Fibroblast of lung (primary cell): ENCODE results near the gene IGLL1. TPM values are rescaled to one million over a fixed set of nuclear protein-coding genes. Genes with fewer than 3 reads are reported as not detected.

ENCODE experiments used
- DNase-seq, 2 donors: peaks; one replicate each; pipeline versions ENCODE4 v3.0.0 to v3.0.0-alpha.2; 2010; ENCODE audit warnings: low read depth in 2 of 2
- H2AFZ ChIP-seq: 2 replicates; pipeline ENCODE4 v1.5.1; 2012; ENCODE audit warnings: low read length, control low read depth, inconsistent platforms
- H3K27ac ChIP-seq: 2 replicates; pipeline ENCODE4 v1.5.1; 2011; ENCODE audit warnings: low read length, control low read depth; ENCODE audit not compliant: insufficient read depth
- H3K27me3 ChIP-seq: 2 replicates; pipeline ENCODE4 v1.5.1; 2011; ENCODE audit warnings: mild to moderate bottlenecking, low read length; ENCODE audit not compliant: control insufficient read depth, insufficient read depth
- H3K36me3 ChIP-seq: 2 replicates; pipeline ENCODE4 v1.5.1; 2011; ENCODE audit warnings: low read length; ENCODE audit not compliant: control insufficient read depth, insufficient read depth
- H3K4me1 ChIP-seq: 2 replicates; pipeline ENCODE4 v1.5.1; 2011; ENCODE audit warnings: low read length; ENCODE audit not compliant: control insufficient read depth, insufficient read depth; ENCODE audit errors: extremely low read depth
- H3K4me2 ChIP-seq: 2 replicates; pipeline ENCODE4 v1.5.1; 2011; ENCODE audit warnings: low read length, control low read depth; ENCODE audit not compliant: insufficient read depth; ENCODE audit errors: extremely low read depth
- H3K4me3 ChIP-seq, 4 experiments: fragments of 200-600 bp in 1 of 4; sonication (generic) in 1 of 4; replicated peaks in 1 of 4; 2 replicates each; pipeline ENCODE4 v1.5.1; 2011 to 2016; ENCODE audit warnings: low read length in 4 of 4, low read depth in 3 of 4, mild to moderate bottlenecking in 3 of 4, control low read depth in 2 of 4, inconsistent platforms in 1 of 4, mixed read lengths in 1 of 4; ENCODE audit not compliant: insufficient read depth in 1 of 4; ENCODE audit errors: control extremely low read depth in 1 of 4
- H3K79me2 ChIP-seq: 2 replicates; pipeline ENCODE4 v1.5.1; 2012; ENCODE audit warnings: mild to moderate bottlenecking, low read length, inconsistent platforms; ENCODE audit not compliant: control insufficient read depth, insufficient read depth
- H3K9ac ChIP-seq: 2 replicates; pipeline ENCODE4 v1.5.1; 2011; ENCODE audit warnings: mild to moderate bottlenecking, low read length, control low read depth; ENCODE audit not compliant: insufficient read depth
- H3K9me3 ChIP-seq: 2 replicates; pipeline ENCODE4 v1.5.1; 2012; ENCODE audit warnings: low read depth, low read length; ENCODE audit not compliant: control insufficient read depth, insufficient read depth
- H4K20me1 ChIP-seq: 2 replicates; pipeline ENCODE4 v1.5.1; 2011; ENCODE audit warnings: low read length; ENCODE audit not compliant: control insufficient read depth, insufficient read depth; ENCODE audit errors: extremely low read depth
- CTCF ChIP-seq, 2 donors: IDR thresholded peaks in 1 of 2; conservative IDR thresholded peaks in 1 of 2; 1 replicate in 1 of 2; 2 replicates in 1 of 2; pipeline ENCODE4 v1.5.1; 2011 to 2012; ENCODE audit warnings: low read length in 2 of 2, control low read depth in 1 of 2, inconsistent platforms in 1 of 2, low read depth in 1 of 2, mild to moderate bottlenecking in 1 of 2
- EZH2 ChIP-seq: IDR thresholded peaks from 2 replicates; pipeline ENCODE4 v1.5.1; 2012; ENCODE audit warnings: low read length, control low read depth, mild to moderate bottlenecking; ENCODE audit errors: missing control alignments
- polyA plus RNA-seq, 2 donors: library from polyadenylated mRNA; depleted of rRNA in 1 of 2; stranded (reverse) in 1 of 2; unstranded in 1 of 2; fragments of >200 nt; gene quantifications; 2 replicates each; pipeline ENCODE4 v1.2.1, GENCODE V29; 2011 to 2012; ENCODE audit warnings: missing spikeins in 1 of 2
- total RNA-seq: library from RNA; depleted of rRNA; stranded (reverse); fragments of >200 nt; gene quantifications from 2 replicates; pipeline ENCODE4 v1.2.1, GENCODE V29; 2014

The IGLL1 gene
- total and polyA plus RNA-seq, 2 donors (not counting 1 experiment from before 2014, with no cell fraction given), result not detected

GRCh38 chr22:23565305-23565914 lies 14.7 kb downstream of the IGLL1 start:
- Histone ChIP-seq H2AFZ (no peak overlapping the region), H3K9ac (no peak overlapping the region), H3K4me2 (no peak overlapping the region), H3K9me3 (no peaks in the 10 kb centered on the region), H3K27ac (no peak overlapping the region), H3K4me1 (no peaks in the 10 kb centered on the region), H3K27me3 (peaks cover 11% of the 10 kb centered on the region), H3K4me3 (no peak overlapping the region), H3K79me2 (no peaks in the 10 kb centered on the region), H4K20me1 (no peaks in the 10 kb centered on the region), H3K36me3 (no peaks in the 10 kb centered on the region)
- no peak for DNase-seq
- TF ChIP-seq CTCF (conservative IDR thresholded peaks at IDR 0.05 in 1 of 2, IDR thresholded peaks at IDR 0.05 in 1 of 2; ENCODE audit: low read depth in 1 of 2, low read length in 2 of 2), result peak in 1 of 2 donors; percentile 6
- no peak for TF ChIP-seq EZH2

GRCh38 chr22:23564276-23564675 lies 15.8 kb downstream of the IGLL1 start:
- Histone ChIP-seq H3K27ac (no peak overlapping the region), H3K9me3 (no peaks in the 10 kb centered on the region), H3K36me3 (no peaks in the 10 kb centered on the region), H3K79me2 (no peaks in the 10 kb centered on the region), H3K4me2 (no peak overlapping the region), H3K27me3 (peaks cover 11% of the 10 kb centered on the region), H3K9ac (no peak overlapping the region), H3K4me1 (no peaks in the 10 kb centered on the region), H3K4me3 (no peak overlapping the region), H2AFZ (no peak overlapping the region), H4K20me1 (no peaks in the 10 kb centered on the region)
- TF ChIP-seq EZH2, result no peak
- TF ChIP-seq CTCF (conservative IDR thresholded peaks at IDR 0.05 in 1 of 2, IDR thresholded peaks at IDR 0.05 in 1 of 2; ENCODE audit: low read depth in 1 of 2, low read length in 2 of 2), result no peak
- DNase-seq, result no peak

- Histone ChIP-seq H2AFZ (no peak overlapping the region), H3K27ac (no peak overlapping the region)
- no peak for DNase-seq
These were observed 17.0 kb downstream of the IGLL1 start for GRCh38 chr22:23563111-23563510.

More at GRCh38 chr22:23563111-23563510, 17.0 kb downstream of the IGLL1 start:
- Histone ChIP-seq H3K9ac (no peak overlapping the region), H3K4me2 (no peak overlapping the region), H3K36me3 (no peaks in the 10 kb centered on the region), H3K79me2 (no peaks in the 10 kb centered on the region), H3K4me3 (no peak overlapping the region), H3K9me3 (no peaks in the 10 kb centered on the region), H3K4me1 (no peaks in the 10 kb centered on the region), H3K27me3 (peaks cover 11% of the 10 kb centered on the region), H4K20me1 (no peaks in the 10 kb centered on the region)
- TF ChIP-seq EZH2, result no peak
- no peak for TF ChIP-seq CTCF (conservative IDR thresholded peaks at IDR 0.05 in 1 of 2, IDR thresholded peaks at IDR 0.05 in 1 of 2; ENCODE audit: low read depth in 1 of 2, low read length in 2 of 2)
